ENCODE results near the gene CAPN1. TPM values are rescaled to one million over a fixed set of nuclear protein-coding genes. Genes with fewer than 3 reads are reported as not detected.

Gene CAPN1
- total RNA-seq, 1 experiment from 2014 or later, result 175 TPM

DNA sequence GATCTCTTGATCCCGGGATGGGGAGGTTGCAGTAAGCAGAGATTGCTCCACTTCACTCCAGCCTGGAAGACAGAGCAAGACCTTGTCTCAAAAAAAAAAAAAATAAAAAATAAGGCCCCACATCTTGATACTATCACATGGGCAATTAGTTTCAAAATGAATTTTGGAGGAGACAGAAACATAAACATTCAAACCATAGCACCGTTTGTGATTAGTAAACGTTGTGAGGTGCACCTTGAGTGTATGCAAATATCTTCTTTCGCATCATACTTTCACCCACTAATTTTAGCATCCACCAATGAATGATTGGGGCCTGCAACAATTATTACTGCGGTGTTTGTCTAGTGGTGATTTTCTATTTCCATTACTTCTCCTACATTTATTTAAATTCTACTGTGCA is 22.7 kb upstream of the CAPN1 start:
- TF ChIP-seq, protein P1, sequence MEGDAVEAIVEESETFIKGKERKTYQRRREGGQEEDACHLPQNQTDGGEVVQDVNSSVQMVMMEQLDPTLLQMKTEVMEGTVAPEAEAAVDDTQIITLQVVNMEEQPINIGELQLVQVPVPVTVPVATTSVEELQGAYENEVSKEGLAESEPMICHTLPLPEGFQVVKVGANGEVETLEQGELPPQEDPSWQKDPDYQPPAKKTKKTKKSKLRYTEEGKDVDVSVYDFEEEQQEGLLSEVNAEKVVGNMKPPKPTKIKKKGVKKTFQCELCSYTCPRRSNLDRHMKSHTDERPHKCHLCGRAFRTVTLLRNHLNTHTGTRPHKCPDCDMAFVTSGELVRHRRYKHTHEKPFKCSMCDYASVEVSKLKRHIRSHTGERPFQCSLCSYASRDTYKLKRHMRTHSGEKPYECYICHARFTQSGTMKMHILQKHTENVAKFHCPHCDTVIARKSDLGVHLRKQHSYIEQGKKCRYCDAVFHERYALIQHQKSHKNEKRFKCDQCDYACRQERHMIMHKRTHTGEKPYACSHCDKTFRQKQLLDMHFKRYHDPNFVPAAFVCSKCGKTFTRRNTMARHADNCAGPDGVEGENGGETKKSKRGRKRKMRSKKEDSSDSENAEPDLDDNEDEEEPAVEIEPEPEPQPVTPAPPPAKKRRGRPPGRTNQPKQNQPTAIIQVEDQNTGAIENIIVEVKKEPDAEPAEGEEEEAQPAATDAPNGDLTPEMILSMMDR (conservative IDR thresholded peaks at IDR 0.05), result no peak
- H2BK15ac ChIP-seq (ENCODE audit: low read depth, low read length), result no peak overlapping the region
- H3K79me2 ChIP-seq (ENCODE audit: insufficient read depth, low read length), result no peaks in the 10 kb centered on the region
- WGBS (ENCODE audit: extremely low coverage, insufficient read length, low lambda C conversion rate), result no CpG with 5 or more reads among the region's 5 CpGs
- H3K23me2 ChIP-seq (ENCODE audit: insufficient read length, low read depth, low read length, poor library complexity, severe bottlenecking), result no peaks in the 10 kb centered on the region
- H3K4me1 ChIP-seq (ENCODE audit: insufficient read depth, low read length), result no peaks in the 10 kb centered on the region
- H2AK5ac ChIP-seq (ENCODE audit: insufficient read length, low read length), result no peak overlapping the region
- no peak overlapping the region for H4K8ac ChIP-seq (replicated peaks; ENCODE audit: insufficient read length, low read depth, low read length)
- H2AFZ ChIP-seq (ENCODE audit: low read length), result no peak overlapping the region
- H3K14ac ChIP-seq (ENCODE audit: insufficient read depth, low read length), result no peak overlapping the region
- H3K4me2 ChIP-seq (ENCODE audit: insufficient read depth, insufficient read length, low read length), result no peak overlapping the region
- DNase-seq, result no peak
- H3T11ph ChIP-seq (ENCODE audit: low read length), result no peak overlapping the region
- H3K27ac Mint-ChIP-seq, result no peak overlapping the region
- no peak overlapping the region for H3K56ac ChIP-seq (ENCODE audit: insufficient read length, low read depth, low read length)
- H4K20me1 ChIP-seq (ENCODE audit: control insufficient read depth, insufficient read depth, insufficient read length), result no peaks in the 10 kb centered on the region
- H3K9me3 ChIP-seq (ENCODE audit: control insufficient read depth, low read depth, low read length), result no peaks in the 10 kb centered on the region
- no peaks in the 10 kb centered on the region for H3K36me3 Mint-ChIP-seq (ENCODE audit: insufficient read depth in 1 of 3, low read depth in 3 of 3)
- H2BK120ac ChIP-seq (ENCODE audit: low read depth, low read length, poor library complexity, severe bottlenecking), result no peak overlapping the region
- no peak overlapping the region for H4K91ac ChIP-seq (ENCODE audit: insufficient read length, low read depth, low read length)
- H3K27me3 Mint-ChIP-seq (ENCODE audit: low read depth), result peaks cover 6% of the 10 kb centered on the region
- H3K27ac ChIP-seq (ENCODE audit: insufficient read length, low read depth, low read length), result no peak overlapping the region
- no peak overlapping the region for H3K4me3 Mint-ChIP-seq
- no peaks in the 10 kb centered on the region for H3K27me3 ChIP-seq (ENCODE audit: insufficient read depth, low read length)
- H2BK20ac ChIP-seq (ENCODE audit: low read depth, low read length, poor library complexity, severe bottlenecking), result no peak overlapping the region
- H3K23ac ChIP-seq (ENCODE audit: insufficient read length, low read depth, low read length), result no peak overlapping the region
- H2BK12ac ChIP-seq (ENCODE audit: insufficient read length, low read depth, low read length), result no peak overlapping the region
- H3K18ac ChIP-seq (ENCODE audit: insufficient read length, low read depth, low read length), result no peak overlapping the region
- no peak overlapping the region for H3K4ac ChIP-seq (ENCODE audit: low read depth, low read length)
- no peak overlapping the region for H2BK5ac ChIP-seq (ENCODE audit: insufficient read length, low read length)
- H3K79me1 ChIP-seq (ENCODE audit: insufficient read depth, low read depth, low read length, poor library complexity, severe bottlenecking), result no peaks in the 10 kb centered on the region
- H3K4me1 Mint-ChIP-seq, result no peaks in the 10 kb centered on the region
- H3K9me3 Mint-ChIP-seq, result no peaks in the 10 kb centered on the region
- no peak overlapping the region for H3K9ac ChIP-seq (ENCODE audit: extremely low read depth, insufficient read length, low read length)
- no peak overlapping the region for H4K5ac ChIP-seq (ENCODE audit: insufficient read length, low read depth, low read length)

Measured in H9 (cell line).